ENCODE measurements around the gene DRC3.
"Not testable (repeated sequence)": the region's sequence is repeated elsewhere in the genome, so short reads cannot be mapped to it uniquely, and the experiment has no call there.

DRC3 gene

DNA sequence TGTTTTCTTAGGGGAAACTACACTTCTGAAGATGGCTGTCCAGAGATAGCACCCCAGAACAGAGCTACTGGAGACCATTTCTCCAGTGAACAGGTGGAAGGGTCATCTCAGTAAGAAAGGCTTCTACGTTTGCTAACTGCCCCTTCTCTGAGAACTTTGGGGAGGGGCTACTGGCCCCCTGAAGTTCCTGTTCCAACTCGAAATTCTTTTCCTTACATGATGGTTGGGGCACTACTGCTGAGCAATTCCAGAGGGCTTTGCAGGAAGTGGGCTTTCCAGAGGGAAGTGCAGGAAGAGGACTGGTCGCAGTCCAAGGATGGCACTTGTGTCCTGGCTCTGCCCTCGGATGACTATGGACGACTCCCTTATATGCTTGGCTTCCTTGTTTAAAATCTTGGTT lies 31.6 kb upstream of the DRC3 start:
- DNase-seq (ENCODE audit: low read depth), result no peak

DNA sequence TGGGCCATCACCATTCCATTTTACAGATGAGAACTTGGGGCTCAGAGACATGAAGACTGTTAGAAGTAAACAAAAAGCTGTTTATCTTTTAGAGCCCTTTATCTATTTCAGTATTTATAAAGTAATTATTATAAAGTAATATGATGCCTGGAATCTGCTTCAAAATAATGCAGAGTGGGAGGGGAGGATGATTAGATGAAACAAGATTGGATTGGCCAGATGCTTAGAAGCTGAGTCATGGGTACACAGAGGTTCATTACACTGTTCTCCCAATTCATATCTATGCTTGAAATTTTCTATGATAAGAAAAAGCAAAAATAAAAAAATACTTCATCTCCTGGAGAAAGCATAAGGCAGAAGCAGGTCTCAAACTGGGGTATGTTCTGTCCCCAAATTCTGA lies 29.8 kb upstream of the DRC3 start:
- DNase-seq (ENCODE audit: low read depth), result no peak

DNA sequence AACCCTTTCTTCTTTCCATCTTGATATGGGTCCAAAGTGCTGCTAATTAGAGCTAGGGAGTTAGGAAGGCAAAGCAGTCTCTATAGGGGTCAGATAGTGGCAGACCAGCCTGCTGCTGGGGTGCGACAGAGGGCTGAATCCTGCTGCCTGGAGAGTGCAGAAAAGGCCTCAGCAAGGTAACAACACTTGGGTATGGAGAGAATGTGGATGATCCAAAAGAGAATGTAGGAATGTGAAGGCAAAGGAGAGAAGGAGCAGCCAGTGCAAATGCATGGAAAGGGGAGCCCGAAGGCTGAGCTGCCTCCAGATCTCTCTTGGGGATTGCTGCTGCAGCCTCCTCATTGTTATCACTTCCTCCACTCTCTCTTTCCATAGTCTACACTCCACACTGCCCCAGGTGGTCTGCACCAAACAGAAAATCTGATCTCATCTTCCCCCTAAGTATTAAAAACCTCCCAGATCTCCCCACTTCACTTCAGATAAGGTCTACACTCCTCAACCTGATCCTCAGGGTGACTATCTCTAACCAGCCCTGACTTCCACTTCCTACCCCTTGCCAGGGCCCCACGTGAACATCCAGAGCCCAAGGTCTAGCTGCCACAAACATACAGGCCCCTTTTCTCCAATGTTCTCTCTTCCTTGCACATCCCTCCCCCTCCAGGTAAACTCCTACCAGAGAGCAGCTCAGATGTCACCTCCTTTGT lies 29.2 kb upstream of the DRC3 start:
- DNase-seq (ENCODE audit: low read depth), result no peak

DNA sequence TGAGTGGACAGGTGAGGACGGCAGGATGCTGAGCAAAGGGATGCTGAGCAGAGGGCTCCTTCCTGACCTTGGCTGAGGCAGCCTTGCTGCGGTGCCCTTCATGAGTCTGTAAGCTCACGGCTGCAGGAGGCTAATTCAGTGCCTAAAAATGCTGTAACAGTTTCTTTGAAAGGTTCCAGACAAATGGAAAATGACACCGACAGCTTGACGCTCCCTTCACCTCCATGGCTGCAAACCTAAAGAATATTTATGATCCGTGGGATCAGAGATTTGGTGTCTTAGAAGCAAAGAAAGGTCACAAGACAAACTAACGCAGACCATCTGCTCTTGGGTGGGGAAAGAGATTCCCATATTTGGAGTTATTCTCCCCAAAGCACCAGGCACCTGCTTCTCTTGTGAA lies 28.4 kb upstream of the DRC3 start:
- no peak for DNase-seq (ENCODE audit: low read depth)

DNA sequence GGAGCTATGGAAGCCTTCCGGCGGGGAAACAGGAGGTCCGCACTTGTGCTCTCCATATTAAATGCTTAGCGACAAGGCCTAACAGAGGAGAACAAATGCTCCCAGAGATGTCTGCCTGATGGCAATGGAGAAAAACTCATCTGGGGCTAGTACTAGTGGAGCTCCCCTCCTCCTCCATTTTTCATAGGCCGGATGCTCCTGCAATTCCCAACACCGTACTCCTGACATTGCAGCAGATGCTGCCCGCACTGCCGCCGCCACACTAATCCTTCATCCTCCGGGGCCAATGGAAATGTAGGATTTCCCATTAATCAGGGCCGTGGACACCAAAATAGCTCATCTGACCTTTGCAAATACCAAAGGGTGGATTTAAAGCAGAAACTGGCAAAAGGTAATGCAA lies 27.9 kb upstream of the DRC3 start:
- DNase-seq (ENCODE audit: low read depth), result no peak

DNA sequence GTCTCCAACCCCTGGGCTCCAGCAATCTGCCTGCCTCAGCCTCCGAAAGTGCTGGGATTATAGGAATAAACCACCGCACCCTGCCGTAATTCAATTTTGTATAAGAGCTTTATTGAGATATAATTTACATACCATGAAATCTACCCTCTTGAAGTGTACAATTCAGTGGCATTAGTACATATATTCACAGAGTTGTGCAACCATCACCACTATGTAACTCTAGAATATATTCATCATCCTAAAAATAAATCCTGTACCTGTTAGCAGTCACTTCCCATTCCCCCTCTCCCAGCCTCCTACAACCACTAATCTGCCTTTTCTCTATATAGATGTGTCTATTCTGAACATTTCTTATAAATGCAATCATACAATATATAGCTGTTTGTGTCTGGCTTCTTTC lies 26.6 kb upstream of the DRC3 start:
- no peak for DNase-seq (ENCODE audit: low read depth)

DNA sequence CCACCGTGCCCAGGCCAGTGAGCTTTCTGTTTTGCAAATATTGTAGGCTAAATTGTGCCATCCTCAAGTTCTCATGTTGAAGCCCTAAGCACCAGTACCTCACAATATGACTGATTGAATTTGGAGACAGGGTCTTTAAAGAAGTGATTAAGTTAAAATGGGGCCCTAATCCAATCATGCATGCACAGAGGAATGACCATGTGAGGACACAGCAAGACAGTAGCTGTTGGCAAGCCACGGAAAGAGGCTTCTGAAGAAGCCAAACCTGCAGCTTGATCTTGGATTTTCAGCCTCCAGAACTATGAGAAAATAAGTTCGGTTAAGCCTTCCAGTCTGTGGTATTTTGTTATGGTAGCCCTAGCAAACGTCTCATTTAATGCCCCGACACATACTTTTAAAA lies 25.4 kb upstream of the DRC3 start:
- no peak for DNase-seq (ENCODE audit: low read depth)

DNA sequence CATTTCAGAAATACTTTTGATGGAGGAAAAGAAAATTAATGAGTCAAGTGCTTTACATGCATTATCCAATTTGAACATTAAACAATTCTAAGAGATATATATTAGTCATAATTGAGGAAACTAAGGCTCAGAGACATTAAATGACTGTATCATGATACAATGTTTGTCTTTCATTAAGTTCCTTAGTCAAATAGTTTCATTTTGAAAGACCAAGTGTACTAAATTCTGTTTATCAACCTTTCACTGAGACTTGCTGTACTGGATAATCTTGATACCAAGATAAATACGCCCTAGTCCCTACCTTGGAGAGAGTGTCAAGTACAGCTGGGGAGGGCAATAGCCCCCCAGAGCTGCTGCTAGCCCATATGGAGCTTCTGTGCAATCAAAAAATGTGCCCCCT lies 24.7 kb upstream of the DRC3 start:
- no peak for DNase-seq (ENCODE audit: low read depth)

DNA sequence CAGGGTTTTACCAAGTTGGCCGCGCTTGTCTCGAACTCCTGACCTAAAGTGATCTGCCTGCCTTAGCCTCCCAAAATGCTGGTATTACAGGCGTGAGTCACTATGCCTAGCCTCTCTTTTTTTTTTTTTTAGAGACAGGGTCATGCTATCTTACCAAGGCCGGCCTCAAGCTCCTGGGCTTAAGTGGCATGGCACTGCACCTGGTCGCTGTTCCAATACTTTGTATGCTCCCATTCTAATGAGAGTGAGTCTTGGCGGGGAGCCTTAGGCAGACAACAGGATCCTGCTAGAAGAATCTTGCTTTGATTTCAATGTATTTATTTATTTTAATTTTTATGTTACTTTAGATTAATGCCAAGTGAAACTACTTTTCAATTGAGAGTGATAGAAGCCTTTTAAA lies 22.3 kb upstream of the DRC3 start:
- no peak for DNase-seq (ENCODE audit: low read depth)

DNA sequence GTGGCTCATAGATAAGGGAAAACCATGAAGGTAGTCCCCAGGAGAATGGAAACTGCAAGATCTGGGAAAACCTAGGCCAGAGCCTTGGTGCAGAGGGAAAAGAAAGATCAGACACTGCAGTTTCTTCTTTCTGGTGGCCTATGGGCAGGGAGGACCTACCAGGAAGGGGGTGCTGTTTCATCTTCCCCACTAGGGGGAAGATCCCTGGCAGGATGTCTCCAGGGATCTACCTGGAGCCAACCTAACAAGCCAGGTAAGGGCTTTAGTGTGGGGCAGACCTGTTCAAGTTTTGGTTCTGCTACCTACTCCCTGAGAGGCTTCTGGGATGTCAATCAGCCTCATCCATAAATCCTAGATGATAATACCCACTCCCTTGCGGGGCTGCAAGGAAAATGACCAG lies 21.9 kb upstream of the DRC3 start:
- DNase-seq (ENCODE audit: low read depth), result no peak

DNA sequence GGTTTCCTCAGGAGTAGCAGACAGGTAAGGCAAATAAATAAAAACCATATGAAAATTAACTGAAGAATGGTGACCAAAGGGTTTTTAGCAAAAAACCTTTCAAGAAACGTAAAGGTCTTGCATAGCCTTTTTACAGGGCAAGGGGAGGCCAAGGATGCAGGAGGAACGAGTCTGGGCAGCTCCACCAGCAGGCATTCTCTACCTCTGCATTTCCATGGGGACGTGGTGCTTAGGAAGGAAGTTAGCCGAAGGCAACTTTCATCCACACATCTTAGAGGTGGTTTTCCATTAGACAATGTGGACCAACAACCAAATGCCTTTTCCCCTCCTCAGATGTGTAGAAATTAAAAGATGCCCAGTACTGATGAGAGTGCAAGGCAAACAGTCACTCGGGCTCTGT lies 21.1 kb upstream of the DRC3 start:
- DNase-seq (ENCODE audit: low read depth), result no peak

DNA sequence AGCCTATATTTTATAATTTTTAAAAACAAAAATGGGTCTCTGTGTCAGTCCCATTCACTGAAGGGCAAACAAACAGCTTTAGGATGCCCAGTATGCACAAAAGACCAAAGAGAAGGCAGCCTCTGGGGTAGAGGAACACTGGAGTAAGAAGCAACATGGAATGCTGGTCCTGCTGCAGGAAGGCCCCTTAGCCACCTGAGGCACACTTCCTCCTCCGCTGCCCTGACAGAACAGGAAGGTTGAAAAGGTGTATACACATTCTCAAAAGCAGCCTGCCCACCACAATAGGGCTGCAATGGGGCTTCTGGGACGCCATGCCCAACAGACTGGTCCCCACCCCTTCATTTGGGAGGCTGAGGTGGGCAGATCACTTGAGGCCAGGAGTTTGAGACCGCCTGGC lies 20.0 kb upstream of the DRC3 start:
- DNase-seq (ENCODE audit: low read depth), result no peak

DNA sequence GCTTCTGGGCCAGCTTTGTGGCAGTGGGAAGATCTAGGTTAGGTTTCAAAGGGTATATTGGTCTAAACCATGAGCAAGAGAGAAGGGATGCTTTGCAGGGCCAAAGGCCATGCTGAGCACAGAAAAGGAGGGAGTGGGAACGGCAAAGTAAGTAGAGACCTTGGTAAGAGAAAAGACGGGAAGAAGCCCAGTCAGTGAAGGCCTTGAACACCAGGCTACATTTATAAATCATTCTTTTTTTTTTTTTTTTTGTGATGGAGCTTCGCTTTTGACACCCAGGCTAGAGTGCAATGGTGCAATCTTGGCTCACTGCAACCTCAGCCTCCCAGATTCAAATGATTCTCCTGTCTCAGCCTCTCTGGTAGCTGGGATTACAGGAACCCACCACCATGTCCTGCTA lies 18.6 kb upstream of the DRC3 start:
- no peak for DNase-seq (ENCODE audit: low read depth)

DNA sequence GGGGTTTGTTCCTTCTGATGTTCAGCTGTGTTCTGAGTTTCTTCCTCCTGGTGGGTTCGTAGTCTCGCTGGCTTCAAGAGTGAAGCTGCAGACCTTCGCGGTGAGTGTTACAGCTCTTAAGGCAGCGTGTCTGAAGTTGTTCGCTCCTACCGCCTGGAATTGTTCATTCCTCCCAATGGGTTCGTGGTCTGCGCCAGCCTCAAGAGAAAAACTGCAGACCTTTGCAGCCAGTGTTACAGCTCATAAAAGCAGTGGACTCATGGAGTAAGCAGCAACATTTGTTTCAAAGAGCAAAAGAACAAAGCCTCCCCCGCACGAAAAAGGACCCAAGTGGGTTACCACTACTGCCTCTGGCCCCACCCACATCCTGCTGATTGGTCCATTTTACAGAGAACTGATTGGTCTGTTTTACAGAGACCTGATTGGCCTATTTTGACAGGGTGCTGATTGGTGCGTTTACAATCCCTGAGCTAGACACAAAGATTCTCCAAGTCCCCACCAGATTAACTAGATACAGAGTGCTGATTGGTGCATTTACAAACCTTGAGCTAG lies 16.8 kb upstream of the DRC3 start:
- DNase-seq (ENCODE audit: low read depth), result not testable (repeated sequence)

DNA sequence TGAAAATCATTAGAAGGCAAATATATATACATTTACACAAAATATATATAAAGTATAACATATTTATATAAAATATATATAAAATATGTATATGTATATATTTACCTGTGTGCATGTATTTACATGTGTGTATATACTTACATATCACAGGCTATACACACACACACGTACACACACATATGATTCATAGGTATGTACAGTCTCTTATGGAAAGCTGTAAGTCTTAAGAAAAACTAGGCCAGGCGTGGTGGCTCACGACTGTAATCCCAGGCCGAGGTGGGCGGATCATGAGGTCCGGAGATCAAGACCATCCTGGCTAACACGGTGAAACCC lies 15.1 kb upstream of the DRC3 start:
- no peak for DNase-seq (ENCODE audit: low read depth)

DNA sequence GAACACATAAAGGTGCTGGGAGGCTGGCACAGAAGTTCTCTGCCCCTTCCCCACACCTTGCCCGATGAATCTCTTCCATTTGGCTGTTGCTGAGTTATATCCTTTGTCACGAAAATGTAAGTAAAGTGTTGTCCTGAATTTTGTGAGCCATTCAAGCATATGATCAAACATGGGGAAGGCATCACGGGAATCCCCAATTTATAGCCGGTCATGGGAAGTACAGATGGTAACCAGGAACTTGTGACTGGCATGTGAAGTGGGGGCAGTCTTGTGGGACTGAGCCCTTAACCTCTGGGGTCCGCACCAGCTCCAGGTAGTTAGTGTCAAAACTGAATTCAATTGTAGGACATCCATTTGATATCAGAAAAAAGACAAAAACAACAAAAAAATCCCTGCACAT lies 13.7 kb upstream of the DRC3 start:
- DNase-seq (ENCODE audit: low read depth), result no peak

DNA sequence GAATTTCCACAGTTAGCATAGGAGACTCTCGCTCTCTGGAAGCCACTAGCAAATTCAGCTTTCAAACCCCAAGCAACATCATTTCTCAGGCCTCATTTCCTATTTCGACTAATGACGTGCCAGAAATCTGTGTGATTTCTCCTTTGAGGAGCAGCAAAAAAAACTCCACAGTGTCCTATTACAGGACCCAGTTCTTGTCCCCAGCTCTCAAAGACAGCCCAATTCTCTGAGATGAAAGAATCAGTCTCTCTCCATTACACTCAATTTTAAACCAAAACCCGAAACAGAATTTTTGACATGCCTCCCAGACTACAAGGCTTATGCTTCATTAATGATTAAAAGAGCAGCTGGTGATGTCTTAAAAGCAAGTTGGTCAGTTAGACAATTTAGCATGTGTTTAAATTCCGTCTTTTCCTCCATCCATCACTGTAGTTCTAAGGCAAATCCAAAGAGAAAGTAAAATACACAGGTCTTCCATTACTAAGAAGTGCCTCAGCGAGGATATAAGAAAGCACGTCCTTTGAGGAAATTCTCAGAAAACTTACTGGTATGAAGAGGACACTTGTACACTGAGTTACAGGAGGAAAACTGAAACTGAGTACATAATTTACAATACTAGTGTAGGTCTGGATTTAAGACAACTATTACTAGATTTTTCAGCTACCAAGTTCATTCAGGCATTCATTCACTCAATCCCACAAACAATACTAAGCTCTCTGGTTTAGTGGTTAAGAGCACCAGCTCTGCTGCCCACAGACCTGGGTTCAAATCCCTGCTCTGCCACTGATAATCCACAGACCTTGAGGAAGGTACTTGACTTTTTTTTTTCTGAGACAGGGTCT lies 12.9 kb upstream of the DRC3 start:
- DNase-seq (ENCODE audit: low read depth), result no peak

DNA sequence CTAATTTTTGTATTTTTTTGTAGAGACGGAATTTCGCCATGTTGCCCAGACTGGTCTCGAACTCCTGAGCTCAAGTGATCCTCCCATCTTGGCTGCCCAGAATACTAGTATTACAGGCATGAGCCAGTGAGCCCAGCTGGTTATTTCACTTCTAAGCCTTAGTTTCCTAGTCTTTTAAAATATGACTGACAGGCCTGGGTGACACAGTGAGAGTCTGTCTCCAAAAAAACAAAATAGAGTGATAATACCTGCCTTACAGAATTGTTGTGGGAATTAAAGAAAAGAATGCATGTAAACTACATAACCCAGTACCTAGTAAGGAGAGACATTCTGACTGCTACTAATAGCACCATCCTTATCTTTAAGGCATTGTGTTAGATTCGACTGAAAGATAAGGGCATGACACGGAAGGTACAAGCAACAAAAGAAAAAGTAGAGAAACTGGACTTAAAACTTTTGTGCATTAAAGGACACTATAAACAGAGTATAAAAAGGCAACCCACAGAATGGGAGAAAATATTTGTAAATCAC lies 12.1 kb upstream of the DRC3 start:
- no peak for DNase-seq (ENCODE audit: low read depth)

DNA sequence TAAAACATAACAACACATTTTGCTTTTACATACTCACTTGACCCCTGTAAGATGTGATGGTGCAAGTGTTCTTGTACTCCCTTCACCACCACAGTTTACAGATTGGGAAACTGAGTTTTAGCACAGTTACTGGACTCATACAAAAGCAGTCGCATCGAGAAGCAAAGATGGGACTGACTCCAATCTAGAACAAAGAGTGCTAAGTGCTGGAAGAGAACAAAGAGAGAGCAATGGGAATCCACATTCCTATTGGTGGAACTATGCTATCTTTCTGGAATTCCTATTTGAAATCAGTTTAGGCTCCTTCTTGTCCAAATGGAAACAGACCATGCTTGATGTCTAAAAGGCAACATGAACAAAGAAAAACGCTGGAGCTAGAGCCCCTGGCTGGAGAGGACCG lies 9.6 kb upstream of the DRC3 start:
- DNase-seq (ENCODE audit: low read depth), result no peak

DNA sequence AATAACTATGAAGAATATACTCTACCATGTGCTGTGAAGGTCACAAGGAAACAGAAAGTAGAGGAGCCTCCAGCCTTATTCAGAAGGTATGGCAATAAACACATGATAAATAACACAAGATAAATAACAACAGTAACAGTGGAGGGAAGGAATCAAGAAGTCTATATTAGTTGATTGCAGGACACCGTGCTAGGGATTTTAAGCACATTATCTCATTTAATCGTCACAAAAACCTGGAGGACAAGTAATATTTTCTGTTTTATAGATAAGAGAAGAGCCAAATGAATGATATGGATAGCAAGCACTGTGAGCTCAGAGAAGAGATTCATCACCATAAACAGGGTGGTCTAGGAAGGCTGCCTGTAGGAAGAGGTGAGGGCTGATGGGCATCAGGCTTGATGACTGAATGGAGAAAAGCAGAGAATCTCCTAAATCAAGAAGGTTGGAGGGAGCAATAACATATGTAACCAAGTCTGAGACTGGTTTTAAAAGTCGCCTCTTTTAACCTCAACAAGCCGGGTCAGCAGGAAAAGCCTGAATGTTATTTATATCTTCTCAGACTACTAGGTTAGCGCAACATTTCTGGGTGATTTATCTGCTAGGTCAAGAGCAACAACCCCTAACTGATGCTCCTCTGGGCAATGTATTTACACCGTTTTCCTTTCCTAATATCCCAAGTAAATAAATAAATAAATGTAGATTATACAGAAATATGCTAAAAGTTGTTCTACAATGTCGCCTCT lies 8.8 kb upstream of the DRC3 start:
- DNase-seq (ENCODE audit: low read depth), result no peak

DNA sequence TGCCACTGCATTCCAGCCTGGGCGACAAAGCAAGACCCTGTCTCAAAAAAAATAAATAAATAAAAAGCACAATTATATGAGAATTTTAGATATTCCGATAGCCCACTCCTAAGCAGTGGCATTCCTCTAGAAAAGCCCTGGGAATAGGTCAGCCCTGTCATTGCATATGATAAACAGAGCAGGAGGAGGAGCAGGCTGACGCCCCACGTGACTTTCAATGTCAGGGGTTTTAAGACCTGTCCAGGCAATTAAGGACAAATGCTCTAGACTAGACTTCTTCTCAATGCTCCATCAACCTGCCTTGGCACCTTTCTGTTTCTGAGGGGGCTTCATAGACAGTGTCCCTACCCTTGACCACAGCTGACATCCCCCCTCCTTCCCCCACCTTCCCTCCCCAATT lies 8.0 kb upstream of the DRC3 start:
- no peak for DNase-seq (ENCODE audit: low read depth)

DNA sequence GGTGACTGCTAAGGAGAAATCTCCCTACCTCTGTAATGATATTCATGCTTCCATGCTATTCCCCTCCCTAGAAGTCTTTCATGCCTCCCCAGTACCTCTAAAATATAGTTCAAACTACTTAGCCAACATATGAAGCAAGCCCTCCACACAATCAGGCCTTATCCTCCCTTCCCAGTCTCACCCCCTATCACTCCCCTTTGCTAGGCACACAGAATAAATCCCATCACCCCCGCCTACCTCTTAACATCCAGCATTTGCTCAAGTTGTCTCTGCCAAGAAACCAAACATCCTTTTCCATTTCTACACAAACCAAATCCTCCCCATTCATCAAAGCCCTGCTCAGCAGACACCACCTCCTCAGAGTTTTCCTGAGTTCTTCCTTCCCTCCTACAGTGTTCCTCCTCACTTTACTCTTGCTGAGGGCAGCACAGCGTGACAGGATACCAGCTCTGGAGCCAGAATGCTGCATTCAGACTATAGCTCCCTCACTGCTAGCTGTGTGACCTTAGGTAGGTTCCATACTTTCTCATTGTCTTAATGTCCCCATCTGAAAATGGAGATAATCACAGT lies 7.4 kb upstream of the DRC3 start:
- no peak for DNase-seq (ENCODE audit: low read depth)
